ENCODE measurements around the gene PLA2G12A.

Gene PLA2G12A

GRCh38 chr4:109675843-109676242 is 54.0 kb downstream of the PLA2G12A start:
- DNase-seq, result no peak

- no peak for DNase-seq
These were observed 54.7 kb downstream of the PLA2G12A start for GRCh38 chr4:109675181-109675580.

- no peak for DNase-seq
These were observed 56.6 kb downstream of the PLA2G12A start for GRCh38 chr4:109673303-109673702.

- no peak for DNase-seq
These were observed 57.5 kb downstream of the PLA2G12A start for GRCh38 chr4:109672169-109672930.

GRCh38 chr4:109671350-109671749 is 58.5 kb downstream of the PLA2G12A start:
- DNase-seq, result no peak

GRCh38 chr4:109665783-109666485 is 63.9 kb downstream of the PLA2G12A start:
- no peak for DNase-seq

- no peak for DNase-seq
These were observed 67.1 kb downstream of the PLA2G12A start for GRCh38 chr4:109662771-109663170.

GRCh38 chr4:109662116-109662515 is 67.8 kb downstream of the PLA2G12A start:
- no peak for DNase-seq

All from activated CD8-positive, alpha-beta memory T cell treated with anti-CD3 and anti-CD28 coated beads, Interleukin-2, amount 50 U/mL, for 48 hours (primary cell).